Activated naive CD4-positive, alpha-beta T cell treated with anti-CD3 and anti-CD28 coated beads, Interleukin-2, amount 50 U/mL, for 72 hours (primary cell): ENCODE data around the gene GFRA3. TPM values are rescaled to one million over a fixed set of nuclear protein-coding genes. Genes with fewer than 3 reads are reported as not detected.
"Not testable (repeated sequence)": the region's sequence is repeated elsewhere in the genome, so short reads cannot be mapped to it uniquely, and the experiment has no call there.

Source experiments
- ATAC-seq, 2 donors: fragments of 150-1000 bp; cut with Tn5 transposase; 2 replicates each; pipeline ENCODE4 v1.10.0; 2021; ENCODE audit warnings: mild to moderate bottlenecking in 2 of 2, moderate library complexity in 2 of 2
- DNase-seq, 2 donors: peaks; one replicate each; pipeline ENCODE4 v3.0.0; 2021 to 2022; ENCODE audit warnings: low spot score in 2 of 2
- H3K27ac Mint-ChIP-seq, 2 donors: one replicate each; pipeline ENCODE4 v1.8.0; 2022; ENCODE audit warnings: mild to moderate bottlenecking in 2 of 2, mixed read lengths in 2 of 2
- H3K36me3 Mint-ChIP-seq, 2 donors: one replicate each; pipeline ENCODE4 v1.8.0; 2022; ENCODE audit warnings: mixed read lengths in 2 of 2
- H3K9me3 Mint-ChIP-seq, 2 donors: one replicate each; pipeline ENCODE4 v1.8.0; 2022; ENCODE audit warnings: mixed read lengths in 2 of 2
- total RNA-seq, 2 donors: library from RNA; stranded (reverse); gene quantifications; one replicate each; pipeline ENCODE4 v1.2.3, GENCODE V29; 2022

The GFRA3 gene
- total RNA-seq, 2 donors from 2014 or later, result 0.11 TPM; not detected in 1

DNA sequence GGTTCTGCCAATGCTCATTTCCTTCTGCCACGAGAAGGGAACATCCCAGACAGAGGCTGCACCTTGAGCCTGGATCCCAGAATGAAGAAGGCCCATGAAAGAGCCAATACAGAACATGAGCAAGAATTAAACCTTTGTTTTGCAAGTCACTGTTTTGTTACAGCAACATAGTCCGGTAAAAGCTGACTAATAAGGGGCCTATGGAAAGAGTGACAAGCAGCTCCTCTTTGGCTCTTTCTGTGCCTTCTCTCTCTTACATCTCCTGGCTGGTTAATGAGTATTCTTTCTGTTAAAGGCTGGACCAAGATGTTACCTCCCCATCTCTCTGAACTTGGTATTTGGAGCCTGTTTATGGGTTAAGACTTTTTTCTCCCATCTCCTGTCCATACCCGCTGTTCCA is 10.8 kb downstream of the GFRA3 start:
- Mint-ChIP-seq H3K36me3 (no peaks in the 10 kb centered on the region), H3K9me3 (no peaks in the 10 kb centered on the region), H3K27ac (peak overlapping the region in 1 of 2 donors; percentile 9)
- DNase-seq (no peak), ATAC-seq (peak in 1 of 2 donors; percentile 75)

DNA sequence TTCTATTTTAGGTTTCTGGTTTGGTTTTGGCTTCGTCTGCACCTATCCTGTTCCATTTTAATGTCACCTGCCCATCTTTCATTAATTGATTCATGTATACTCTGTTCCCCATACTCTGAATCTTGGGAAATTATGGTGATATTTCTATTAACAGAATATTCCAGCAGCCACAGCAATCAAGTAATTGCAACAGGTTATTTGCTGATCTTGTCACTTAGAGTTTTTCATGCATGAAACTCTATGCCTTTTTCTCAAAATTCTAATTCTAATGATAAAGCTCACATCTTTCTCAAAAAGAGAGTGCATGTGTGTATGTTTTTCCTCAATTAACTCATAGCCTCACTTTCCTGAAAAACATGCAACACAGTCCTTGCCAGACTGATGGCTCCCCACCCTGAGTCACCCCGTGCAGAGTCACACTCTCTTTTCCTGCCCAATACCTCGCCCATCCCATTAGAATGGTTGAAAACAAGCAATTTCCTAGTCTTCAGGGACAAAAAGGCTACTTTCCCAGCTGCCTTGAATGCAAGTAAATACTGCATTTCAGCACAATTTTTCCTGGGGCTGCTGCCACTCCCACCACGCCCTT is 15.6 kb downstream of the GFRA3 start:
- DNase-seq (no peak), ATAC-seq (no peak)
- no peaks in the 10 kb centered on the region for H3K36me3 Mint-ChIP-seq
- H3K9me3 Mint-ChIP-seq, result no peaks in the 10 kb centered on the region
- H3K27ac Mint-ChIP-seq, result no peak overlapping the region

DNA sequence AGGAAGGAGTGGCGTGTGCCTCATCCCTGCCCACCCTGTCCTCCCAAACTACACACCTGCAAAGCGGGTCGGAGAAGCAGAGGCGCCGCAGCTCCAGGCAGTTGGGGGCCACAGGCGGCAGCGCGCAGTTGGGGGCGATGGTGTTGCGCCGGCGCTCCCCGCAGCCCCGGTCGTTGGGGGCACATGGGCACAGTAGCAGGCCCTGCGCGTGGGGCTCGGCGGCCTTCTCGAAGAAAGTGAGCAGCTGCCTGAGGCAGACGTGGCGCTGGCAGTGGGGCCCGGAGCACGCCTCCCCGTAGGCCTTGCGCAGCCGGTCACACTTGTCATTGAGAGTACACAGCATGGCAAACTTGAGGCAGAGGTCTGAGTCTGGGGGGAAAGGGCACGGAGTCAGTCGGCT is 16.8 kb downstream of the GFRA3 start:
- H3K27ac Mint-ChIP-seq, result no peak overlapping the region
- H3K9me3 Mint-ChIP-seq, result no peaks in the 10 kb centered on the region
- no peaks in the 10 kb centered on the region for H3K36me3 Mint-ChIP-seq
- DNase-seq (no peak), ATAC-seq (no peak)

DNA sequence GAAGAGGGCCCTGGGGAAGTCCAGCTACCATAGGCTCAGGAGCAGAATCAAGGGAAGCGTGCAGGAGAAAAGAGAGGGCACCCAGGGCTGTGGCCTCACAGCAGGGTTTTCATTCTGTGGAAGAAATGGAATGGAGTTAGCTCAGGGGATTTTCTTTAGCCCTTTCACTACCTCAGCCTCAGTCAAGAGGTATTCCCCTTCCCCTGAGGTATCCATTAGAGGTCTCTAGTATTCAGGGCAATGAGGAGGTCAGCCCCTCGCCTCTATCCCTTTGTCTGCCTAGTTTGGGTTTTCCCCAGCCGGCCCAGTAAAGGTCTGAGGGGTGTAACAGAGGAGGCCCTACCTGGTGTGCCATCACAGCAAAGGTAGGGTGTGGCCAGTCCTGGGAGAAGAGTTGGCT is 21.5 kb downstream of the GFRA3 start:
- no peaks in the 10 kb centered on the region for H3K9me3 Mint-ChIP-seq
- DNase-seq, result no peak
- no peak for ATAC-seq
- no peaks in the 10 kb centered on the region for H3K36me3 Mint-ChIP-seq
- no peak overlapping the region for H3K27ac Mint-ChIP-seq

DNA sequence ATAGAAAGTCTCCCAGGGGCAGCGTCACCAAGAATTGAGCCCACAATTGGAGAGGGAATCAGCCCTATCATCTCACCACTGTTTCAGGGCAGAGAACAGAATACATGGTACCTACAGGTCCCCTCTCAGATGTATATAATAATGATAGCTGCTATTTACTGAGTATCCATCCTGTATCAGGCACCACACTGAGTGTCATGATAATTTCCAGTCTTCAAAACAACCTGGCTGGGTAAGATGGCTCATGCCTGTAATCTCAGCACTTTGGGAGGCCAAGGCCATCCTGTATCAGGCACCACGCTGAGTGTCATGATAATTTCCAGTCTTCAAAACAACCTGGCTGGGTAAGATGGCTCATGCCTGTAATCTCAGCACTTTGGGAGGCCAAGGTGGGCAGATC is 26.6 kb downstream of the GFRA3 start:
- not testable (repeated sequence) for ATAC-seq, DNase-seq, H3K36me3 Mint-ChIP-seq, H3K9me3 Mint-ChIP-seq, H3K27ac Mint-ChIP-seq

DNA sequence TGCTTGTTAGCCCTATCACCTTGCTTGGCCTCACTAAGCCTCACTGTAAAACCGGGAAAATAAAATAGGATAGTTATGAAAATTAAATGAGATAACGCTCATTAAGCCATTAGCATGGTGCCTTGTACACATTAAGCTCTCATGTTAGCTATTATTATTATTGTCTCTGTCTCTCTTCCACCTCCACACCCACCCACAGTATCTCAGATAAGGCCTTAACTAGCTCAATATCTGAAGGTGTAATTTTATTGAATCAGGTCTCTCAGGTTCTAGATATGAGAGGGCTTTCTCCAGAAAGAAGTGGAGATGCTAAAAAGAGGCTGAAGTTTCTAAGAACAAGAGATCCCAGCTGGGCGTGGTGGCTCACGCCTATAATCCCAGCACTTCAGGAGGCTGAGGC is 27.6 kb downstream of the GFRA3 start:
- H3K9me3 Mint-ChIP-seq, result no peaks in the 10 kb centered on the region

DNA sequence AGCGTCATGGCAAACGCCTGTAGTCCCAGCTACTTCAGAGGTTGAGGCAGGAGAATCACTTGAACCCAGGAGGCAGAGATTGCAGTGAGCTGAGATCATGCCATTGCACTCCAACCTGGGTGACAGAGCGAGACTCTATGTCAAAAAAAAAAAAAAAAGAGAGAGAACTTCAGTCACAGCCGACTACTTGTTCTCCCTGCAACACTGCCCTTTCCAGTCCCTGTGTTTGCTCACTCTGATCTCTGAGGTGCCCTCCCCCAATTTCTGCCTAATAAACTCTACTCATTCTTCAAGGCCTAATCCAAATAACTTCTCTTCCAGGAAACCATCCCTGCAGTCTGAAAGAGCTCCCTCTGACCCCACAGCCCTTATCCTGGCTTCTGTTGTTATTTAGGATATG is 28.1 kb downstream of the GFRA3 start:
- Mint-ChIP-seq H3K9me3 (no peaks in the 10 kb centered on the region), H3K36me3 (no peaks in the 10 kb centered on the region), H3K27ac (peak overlapping the region in 1 of 2 donors; percentile 25)
- DNase-seq (no peak), ATAC-seq (no peak)

More for the DNA sequence above, 27.6 kb downstream of the GFRA3 start:
- DNase-seq, result no peak
- no peak overlapping the region for H3K27ac Mint-ChIP-seq
- no peaks in the 10 kb centered on the region for H3K36me3 Mint-ChIP-seq
- no peak for ATAC-seq

DNA sequence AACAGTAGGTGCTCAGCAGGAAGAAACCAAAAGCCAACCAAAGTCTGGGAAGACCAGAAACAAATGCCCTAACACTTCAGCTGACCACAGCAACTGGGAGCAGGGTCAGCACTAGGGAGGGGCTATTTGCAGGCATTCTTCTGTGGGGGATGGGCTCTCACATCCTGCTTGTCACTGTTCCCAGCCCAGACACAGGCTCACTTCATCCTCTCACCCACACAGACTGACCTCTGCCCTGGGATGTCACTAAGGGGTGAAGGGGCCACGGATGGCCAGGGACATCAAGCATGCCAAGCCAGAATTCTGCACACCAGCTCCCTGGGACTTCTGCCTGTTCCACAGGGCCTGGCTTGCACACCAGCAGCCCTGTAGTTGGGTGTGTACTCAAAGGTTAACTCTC is 28.7 kb downstream of the GFRA3 start:
- DNase-seq, result no peak
- ATAC-seq, result no peak

DNA sequence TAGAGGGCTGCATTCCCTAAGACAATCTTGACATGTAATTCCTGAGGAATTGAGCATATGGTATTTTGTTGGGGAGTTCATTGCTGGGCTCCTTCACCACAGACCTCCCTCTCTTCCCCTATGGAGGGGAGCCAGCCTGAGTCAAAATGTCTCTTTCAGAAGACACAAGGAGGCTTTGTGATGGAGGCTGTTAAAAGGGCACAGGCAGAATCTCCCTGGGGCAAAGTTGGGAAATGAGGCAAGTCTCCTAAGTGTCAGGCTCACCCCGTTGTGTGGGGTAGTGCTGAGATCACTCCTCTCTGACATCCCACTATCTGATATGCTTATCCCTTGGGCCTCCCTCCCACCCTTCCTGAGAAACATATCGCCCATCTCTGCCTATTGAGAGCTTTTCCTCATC is 30.6 kb downstream of the GFRA3 start:
- no peak for DNase-seq
- ATAC-seq, result no peak
- Mint-ChIP-seq H3K36me3 (no peaks in the 10 kb centered on the region), H3K27ac (no peak overlapping the region), H3K9me3 (no peaks in the 10 kb centered on the region)

More for the DNA sequence above, 28.7 kb downstream of the GFRA3 start:
- H3K27ac Mint-ChIP-seq, result no peak overlapping the region
- H3K36me3 Mint-ChIP-seq, result no peaks in the 10 kb centered on the region
- no peaks in the 10 kb centered on the region for H3K9me3 Mint-ChIP-seq

DNA sequence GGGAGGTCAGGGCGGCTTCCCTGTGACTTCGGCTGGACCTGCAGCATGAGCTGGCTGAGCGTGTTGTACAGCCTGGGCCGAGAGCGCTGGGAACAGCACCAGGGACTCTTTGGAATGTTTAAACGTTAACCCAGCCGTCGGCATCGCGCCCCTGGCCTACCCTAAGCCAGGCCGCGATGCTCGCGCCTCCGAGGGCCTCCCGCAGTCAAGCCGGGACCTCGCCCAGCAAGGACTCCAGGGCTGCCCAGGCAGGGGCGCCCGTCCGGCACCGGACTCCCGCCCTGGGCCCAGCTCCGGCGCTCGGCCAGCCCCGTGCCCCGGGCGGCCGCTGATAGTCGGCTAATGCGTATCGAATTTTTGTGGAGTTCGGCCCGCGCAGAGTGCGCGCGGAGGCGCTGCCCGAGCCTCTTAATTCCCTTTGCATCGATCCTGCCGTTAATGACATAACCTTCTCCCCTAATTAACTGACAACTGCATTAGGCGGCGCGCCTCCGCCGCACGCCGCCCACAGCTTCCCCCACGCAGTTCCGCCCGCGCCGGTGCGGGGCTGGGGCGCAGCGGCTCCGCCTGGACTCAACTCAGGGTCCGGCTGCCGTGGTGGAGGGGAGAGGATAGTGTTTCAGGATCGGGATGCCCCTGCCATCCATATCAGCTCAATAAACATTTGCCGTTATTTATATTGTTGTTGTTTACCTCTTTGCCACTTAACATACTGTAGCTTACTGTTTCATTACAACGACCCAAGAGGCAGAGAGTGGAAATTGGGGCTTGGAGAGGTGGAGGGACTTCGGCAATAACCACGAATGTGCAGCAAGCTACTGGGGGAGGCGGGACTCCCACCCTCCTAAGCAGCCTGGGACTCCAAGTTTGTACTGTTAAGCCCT is 32.5 kb downstream of the GFRA3 start:
- peak in 1 of 2 donors; percentile 5 for DNase-seq

DNA sequence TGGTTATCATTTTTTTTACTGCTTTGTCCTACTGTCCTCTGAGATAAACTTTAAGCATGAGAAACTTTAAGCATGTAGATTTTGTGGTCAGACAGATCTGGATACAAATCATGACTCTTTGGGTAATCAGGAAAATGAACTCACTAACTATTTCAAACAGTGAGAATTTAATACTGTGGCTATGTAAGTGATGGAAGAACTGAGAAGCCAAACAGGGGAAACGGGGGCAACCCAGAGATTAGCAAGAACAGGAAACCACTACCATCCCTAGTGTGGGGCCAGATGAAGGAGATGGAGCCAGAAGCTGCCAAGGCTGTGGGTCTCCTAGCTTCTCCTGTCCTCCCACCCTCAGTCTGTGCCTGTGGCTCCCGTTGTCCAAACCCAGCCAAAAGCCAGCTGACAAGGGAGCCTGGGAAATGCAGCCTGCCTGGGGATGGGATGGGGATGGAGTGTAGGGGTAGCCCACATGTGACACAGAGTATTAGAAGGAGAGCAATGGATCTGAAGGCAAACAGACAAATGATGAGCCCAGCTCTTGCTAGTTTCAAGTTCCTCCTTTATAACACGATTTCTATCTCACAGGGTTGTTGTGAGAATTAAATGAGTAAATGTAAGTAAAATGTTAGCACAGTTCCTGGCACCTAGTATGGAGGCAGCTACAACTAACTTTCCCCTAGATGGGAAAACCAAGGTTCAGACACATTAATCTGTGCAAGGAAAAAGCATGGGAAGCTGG is 33.6 kb downstream of the GFRA3 start:
- DNase-seq, result no peak

More for the DNA sequence above, 32.5 kb downstream of the GFRA3 start:
- H3K36me3 Mint-ChIP-seq, result no peaks in the 10 kb centered on the region
- no peaks in the 10 kb centered on the region for H3K9me3 Mint-ChIP-seq
- H3K27ac Mint-ChIP-seq, result no peak overlapping the region
- peak; percentile 22 to 30 for ATAC-seq

DNA sequence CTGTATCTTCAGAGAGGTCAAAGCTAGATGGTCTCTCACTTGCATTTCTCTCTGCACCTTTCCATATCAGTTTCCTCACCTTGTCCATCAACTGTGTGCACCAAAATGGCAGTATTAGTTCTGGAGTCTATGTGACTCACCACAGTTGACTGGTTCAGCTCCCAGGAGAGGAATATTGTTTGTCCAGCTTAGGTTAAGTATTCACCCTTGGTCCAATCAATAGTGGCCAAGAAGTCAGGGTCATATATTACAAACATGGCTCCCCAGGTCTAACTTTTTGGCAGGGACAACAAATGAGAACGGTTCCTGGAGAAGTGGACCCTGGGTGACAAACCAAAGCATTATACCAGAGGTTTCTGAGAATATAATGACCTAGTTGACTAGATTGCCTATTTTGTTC is 36.4 kb downstream of the GFRA3 start:
- no peak for DNase-seq
- no peak for ATAC-seq
- H3K36me3 Mint-ChIP-seq, result no peaks in the 10 kb centered on the region
- no peak overlapping the region for H3K27ac Mint-ChIP-seq
- H3K9me3 Mint-ChIP-seq, result no peaks in the 10 kb centered on the region

More for the DNA sequence above, 33.6 kb downstream of the GFRA3 start:
- Mint-ChIP-seq H3K9me3 (no peaks in the 10 kb centered on the region), H3K36me3 (no peaks in the 10 kb centered on the region), H3K27ac (peak overlapping the region in 1 of 2 donors; percentile 19)
- peak; percentile 64 to 77 for ATAC-seq

DNA sequence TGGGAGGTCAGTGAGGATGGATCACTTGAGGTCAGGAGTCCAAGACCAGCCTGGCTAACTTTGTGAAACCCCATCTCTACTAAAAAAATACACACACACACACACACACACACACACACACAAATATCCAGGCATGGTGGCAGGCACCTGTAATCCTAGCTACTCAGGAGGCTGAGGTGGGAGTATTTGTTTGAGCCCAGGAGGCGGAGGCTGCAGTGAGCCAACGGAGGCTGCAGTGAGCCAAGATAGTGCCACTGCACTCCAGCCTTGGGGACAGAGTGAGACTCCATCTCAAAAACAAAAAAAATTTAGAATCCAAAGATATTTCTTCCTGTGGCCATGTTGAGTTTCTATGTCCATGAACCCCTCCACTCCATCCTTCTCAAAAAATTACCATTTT is 39.8 kb downstream of the GFRA3 start:
- no peaks in the 10 kb centered on the region for H3K9me3 Mint-ChIP-seq
- ATAC-seq (no peak), DNase-seq (no peak)
- no peaks in the 10 kb centered on the region for H3K36me3 Mint-ChIP-seq
- no peak overlapping the region for H3K27ac Mint-ChIP-seq

DNA sequence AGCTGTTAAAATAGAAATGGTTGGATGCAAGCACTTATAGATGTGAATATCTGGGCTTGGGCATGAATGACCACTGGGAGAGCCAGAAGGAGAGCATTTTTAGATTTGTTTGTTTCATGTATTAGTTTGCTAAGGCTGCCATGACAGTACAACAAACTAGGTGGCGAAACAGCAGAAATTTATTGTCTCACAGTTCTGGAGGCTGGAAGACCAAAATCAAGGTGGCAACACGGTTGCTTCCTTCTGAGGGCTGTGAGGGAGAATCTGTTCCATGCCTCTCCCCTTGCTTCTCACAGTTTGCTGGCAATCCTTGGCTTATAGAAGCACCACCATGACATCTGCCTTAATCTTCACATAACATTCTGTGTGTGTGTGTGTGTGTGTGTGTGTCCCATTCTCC is 41.1 kb downstream of the GFRA3 start:
- ATAC-seq, result no peak
- no peaks in the 10 kb centered on the region for H3K36me3 Mint-ChIP-seq
- no peak overlapping the region for H3K27ac Mint-ChIP-seq
- DNase-seq, result no peak
- no peaks in the 10 kb centered on the region for H3K9me3 Mint-ChIP-seq

DNA sequence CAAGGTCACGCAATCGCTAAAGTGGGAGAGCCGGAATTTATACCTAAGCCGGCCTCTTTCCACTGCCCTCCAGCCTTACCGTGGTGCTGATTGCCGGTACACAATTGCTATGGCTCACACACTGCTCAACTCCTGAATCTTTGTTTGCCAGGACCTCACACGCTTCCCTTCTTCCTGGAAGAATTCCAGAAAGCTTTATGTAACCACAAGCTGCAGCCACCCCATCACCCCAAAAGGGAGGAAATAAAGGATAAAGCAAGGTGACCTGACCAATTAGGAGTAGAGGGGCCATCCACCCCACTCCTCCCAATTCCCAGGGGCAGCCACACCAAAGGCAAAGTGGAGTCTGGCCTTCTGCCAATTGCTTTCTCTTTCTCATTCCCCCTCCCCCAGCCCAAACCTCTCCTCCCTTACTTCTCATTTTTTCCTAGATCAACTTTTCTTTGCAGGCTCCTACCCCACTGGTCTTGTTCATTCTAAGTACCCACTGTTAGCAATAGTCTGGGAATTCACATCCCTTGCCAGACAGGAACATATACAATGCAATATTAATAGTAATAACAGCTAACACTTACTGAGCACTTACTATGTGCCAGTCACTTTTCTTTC is 43.3 kb downstream of the GFRA3 start:
- Mint-ChIP-seq H3K9me3 (peaks cover 0 to under 1% of the 10 kb centered on the region in 2 donors), H3K27ac (no peak overlapping the region), H3K36me3 (no peaks in the 10 kb centered on the region)
- no peak for ATAC-seq
- DNase-seq, result no peak

DNA sequence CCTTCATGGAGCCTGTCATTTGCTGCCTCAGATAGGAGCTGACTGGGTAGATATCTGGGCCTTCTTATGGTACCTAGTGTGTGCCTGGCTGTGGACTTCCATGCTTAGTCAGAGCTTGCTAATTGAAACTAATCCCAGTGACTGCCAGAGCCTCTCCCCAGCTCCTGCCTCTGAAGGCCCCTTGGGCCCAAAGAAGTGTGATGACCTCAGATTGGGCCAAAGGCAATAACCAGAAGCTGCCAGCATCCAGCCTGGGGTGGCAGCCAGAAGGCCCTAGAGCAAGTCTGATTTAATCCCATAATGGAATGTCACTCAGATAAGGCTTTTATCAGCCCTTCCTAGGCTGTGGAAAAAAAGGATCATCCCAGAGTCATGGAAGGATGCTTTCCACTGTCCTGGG is 44.2 kb downstream of the GFRA3 start:
- Mint-ChIP-seq H3K36me3 (no peaks in the 10 kb centered on the region), H3K27ac (no peak overlapping the region)

DNA sequence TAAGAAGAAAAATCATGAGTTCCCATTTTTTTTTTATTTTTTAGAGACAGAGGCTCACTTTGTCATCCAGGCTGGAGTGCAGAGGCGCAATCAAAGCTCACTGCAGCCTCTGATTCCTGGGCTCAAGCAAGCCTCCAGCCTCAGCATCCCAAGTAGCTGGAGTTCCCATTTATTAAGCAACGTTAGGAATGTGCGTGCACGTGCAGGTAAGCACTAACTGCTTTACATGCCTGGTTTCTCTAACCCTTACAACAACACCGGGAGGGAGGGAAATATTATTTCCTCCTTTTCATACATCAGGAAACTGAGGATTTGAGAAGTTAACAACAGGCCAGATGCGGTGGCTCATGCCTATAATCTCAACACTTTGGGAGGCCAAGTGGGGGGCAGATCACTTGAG is 45.0 kb downstream of the GFRA3 start:
- Mint-ChIP-seq H3K9me3 (peaks cover 0 to 3% of the 10 kb centered on the region in 2 donors), H3K27ac (no peak overlapping the region), H3K36me3 (no peaks in the 10 kb centered on the region)
- no peak for DNase-seq
- ATAC-seq, result no peak

More for the DNA sequence above, 44.2 kb downstream of the GFRA3 start:
- peaks cover 0 to 3% of the 10 kb centered on the region in 2 donors for H3K9me3 Mint-ChIP-seq
- DNase-seq, result no peak
- no peak for ATAC-seq
